Left ventricle myocardium inferior (tissue), 1 donor: ENCODE results near the gene MYBPH. TPM values are rescaled to one million over a fixed set of nuclear protein-coding genes. Genes with fewer than 3 reads are reported as not detected.

Source experiments
- DNase-seq: peaks from one replicate; pipeline ENCODE4 v3.0.0-alpha.2; 2020
- H3K27ac ChIP-seq: fragments of 200-600 bp; replicated peaks from 2 replicates; pipeline ENCODE4 v1.8.0; 2021
- H3K27me3 ChIP-seq: fragments of 200-600 bp; 2 replicates; pipeline ENCODE4 v1.8.0; 2021; ENCODE audit warnings: low read depth
- H3K36me3 ChIP-seq: fragments of 200-600 bp; 2 replicates; pipeline ENCODE4 v1.8.0; 2021
- H3K4me1 ChIP-seq: fragments of 200-600 bp; 2 replicates; pipeline ENCODE4 v1.8.0; 2021
- H3K4me3 ChIP-seq: fragments of 200-600 bp; 2 replicates; pipeline ENCODE4 v1.8.0; 2021; ENCODE audit warnings: mild to moderate bottlenecking, moderate library complexity
- H3K9me3 ChIP-seq: fragments of 200-600 bp; replicated peaks from 2 replicates; pipeline ENCODE4 v1.8.0; 2021
- intact Hi-C: fragments of 100-400 bp; cut with micrococcal nuclease; formaldehyde crosslinking; loops from one replicate; pipeline ENCODE4 v1.11.0; 2022
- total RNA-seq: library from RNA; stranded (reverse); fragmentation: NEBNext Ultra II Directional; extraction: Animal tissue kit (Norgen Biotek cat#: 25700); gene quantifications from one replicate; pipeline ENCODE4 v1.2.1, GENCODE V29; 2021
- TF ChIP-seq, protein P1 (sequence below): fragments of 200-600 bp; IDR thresholded peaks from 2 replicates; pipeline ENCODE4 v1.8.0; 2021; ENCODE audit warnings: antibody characterized with exemption, mild to moderate bottlenecking, borderline replicate concordance
- donor health status: DM: no; HTN: yes; CAD: no; lungs with severe emphysema.

MYBPH gene
- total RNA-seq, 1 donor from 2014 or later, result not detected

DNA sequence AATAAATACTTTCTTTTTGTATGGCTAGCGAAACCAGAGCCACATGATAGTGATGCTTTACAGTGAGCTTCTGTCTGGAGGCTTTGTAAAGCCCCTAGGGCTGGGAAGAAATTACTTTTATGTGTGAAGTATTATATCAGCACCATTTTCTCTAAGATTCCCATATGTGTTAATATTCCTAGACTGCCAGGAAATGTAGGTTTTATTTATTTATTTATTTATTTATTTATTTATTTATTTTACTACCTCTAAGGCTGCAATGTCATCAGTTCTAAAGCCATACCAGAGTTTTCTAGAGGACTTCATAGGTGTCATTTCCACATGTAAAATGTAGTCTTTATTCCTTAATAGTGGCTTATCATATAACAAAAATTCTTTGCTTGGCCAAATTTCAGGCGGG lies 15.3 kb upstream of the MYBPH start:
- Histone ChIP-seq H3K27ac (no peak overlapping the region), H3K9me3 (no peaks in the 10 kb centered on the region), H3K27me3 (peaks cover 16% of the 10 kb centered on the region), H3K36me3 (no peaks in the 10 kb centered on the region), H3K4me1 (peaks cover 6% of the 10 kb centered on the region), H3K4me3 (no peak overlapping the region)
- DNase-seq, result no peak
- intact Hi-C loops, result no loop called here
- TF ChIP-seq, protein P1, sequence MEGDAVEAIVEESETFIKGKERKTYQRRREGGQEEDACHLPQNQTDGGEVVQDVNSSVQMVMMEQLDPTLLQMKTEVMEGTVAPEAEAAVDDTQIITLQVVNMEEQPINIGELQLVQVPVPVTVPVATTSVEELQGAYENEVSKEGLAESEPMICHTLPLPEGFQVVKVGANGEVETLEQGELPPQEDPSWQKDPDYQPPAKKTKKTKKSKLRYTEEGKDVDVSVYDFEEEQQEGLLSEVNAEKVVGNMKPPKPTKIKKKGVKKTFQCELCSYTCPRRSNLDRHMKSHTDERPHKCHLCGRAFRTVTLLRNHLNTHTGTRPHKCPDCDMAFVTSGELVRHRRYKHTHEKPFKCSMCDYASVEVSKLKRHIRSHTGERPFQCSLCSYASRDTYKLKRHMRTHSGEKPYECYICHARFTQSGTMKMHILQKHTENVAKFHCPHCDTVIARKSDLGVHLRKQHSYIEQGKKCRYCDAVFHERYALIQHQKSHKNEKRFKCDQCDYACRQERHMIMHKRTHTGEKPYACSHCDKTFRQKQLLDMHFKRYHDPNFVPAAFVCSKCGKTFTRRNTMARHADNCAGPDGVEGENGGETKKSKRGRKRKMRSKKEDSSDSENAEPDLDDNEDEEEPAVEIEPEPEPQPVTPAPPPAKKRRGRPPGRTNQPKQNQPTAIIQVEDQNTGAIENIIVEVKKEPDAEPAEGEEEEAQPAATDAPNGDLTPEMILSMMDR, result no peak

DNA sequence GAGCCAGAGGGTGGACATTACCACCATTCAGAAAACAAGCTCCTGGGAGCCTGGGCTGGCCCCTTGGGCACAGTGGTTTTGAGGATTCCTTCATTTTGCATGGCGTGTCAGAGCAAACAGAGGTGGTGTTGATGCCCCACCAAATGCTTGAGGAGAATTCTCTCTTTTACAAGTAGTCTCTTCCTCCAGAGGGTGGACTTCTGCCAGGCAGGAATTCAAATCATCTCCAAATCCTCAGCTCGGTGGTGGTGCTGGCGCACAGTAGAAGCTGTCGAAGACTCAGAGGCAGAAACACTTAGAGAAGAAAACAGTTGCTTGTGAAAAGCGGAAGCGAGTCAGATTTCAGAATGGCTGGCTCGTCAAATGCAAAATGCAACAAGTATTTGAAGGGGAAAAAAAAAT lies 14.3 kb upstream of the MYBPH start:
- Histone ChIP-seq H3K9me3 (no peaks in the 10 kb centered on the region), H3K4me1 (peaks cover 6% of the 10 kb centered on the region), H3K27ac (no peak overlapping the region), H3K36me3 (no peaks in the 10 kb centered on the region), H3K27me3 (peaks cover 16% of the 10 kb centered on the region), H3K4me3 (no peak overlapping the region)
- intact Hi-C loops, result no loop called here
- no peak for DNase-seq
- TF ChIP-seq, protein P1, result no peak

DNA sequence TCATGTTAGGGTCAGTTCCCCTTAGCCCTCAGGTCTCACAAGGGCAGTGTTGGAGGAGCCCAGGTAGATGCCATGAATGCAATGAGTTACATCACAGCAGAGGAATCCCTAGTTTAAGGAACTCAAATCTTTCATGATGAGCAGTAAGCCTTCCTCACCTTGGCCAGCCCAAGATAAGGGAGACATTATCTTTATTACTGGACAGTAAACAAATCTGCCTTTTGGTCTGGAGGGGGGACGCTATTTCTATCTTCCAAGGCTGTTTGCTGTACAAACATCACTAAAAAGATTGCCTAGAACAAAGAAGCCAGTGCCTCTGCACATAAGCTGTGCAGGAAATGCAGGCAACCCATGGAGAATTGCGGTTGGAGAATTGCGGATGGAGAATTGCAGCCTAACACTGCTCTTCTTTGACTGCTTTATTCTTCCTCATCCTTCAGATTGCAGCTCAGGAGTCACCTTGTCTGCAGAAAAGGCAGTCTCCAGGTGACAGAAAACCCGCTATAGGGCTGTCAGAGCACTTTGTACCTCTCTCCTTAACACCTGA lies 13.1 kb upstream of the MYBPH start:
- Histone ChIP-seq H3K36me3 (no peaks in the 10 kb centered on the region), H3K4me1 (peaks cover 6% of the 10 kb centered on the region), H3K27ac (no peak overlapping the region), H3K27me3 (peaks cover 16% of the 10 kb centered on the region), H3K9me3 (no peaks in the 10 kb centered on the region), H3K4me3 (no peak overlapping the region)
- DNase-seq, result no peak
- intact Hi-C loops, result no loop called here
- TF ChIP-seq, protein P1, result no peak

DNA sequence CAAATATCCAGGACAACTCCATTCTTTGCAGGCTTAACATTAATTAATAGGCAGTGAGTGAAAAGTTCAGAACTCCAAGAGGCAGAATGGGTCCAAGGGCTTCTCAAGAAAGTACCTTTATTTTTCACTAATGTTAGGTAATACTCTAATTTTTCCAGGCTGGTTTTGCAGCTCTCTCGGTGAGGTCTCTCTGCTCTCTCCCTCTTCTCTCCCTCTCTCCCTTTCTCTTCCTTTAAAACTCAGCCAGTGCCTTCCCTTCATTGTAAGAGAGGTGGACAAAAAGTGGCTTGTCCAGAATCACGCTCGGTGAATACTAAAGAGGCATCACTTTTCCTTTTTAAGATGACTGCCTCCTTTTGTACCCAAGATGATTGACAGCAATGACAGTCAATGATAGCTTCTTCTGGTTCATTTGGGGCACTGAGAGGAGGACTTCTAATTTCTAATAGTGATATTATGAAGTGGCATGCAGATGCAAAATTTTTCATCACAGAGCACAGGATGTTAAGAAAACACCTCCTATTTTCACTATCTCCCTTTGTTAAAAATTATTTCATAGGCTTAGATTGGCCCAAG lies 12.2 kb upstream of the MYBPH start:
- H3K27me3 ChIP-seq, result peaks cover 16% of the 10 kb centered on the region
- no peak overlapping the region for H3K27ac ChIP-seq
- no peak for DNase-seq
- no peaks in the 10 kb centered on the region for H3K36me3 ChIP-seq
- H3K4me3 ChIP-seq, result no peak overlapping the region
- peaks cover 6% of the 10 kb centered on the region for H3K4me1 ChIP-seq
- no peaks in the 10 kb centered on the region for H3K9me3 ChIP-seq
- TF ChIP-seq, protein P1, result no peak
- intact Hi-C loops, result no loop called here

- DNase-seq, result no peak
- no peak overlapping the region for H3K4me3 ChIP-seq
- H3K4me1 ChIP-seq, result peaks cover 6% of the 10 kb centered on the region
- peaks cover 14% of the 10 kb centered on the region for H3K27me3 ChIP-seq
- TF ChIP-seq, protein P1, result no peak
- intact Hi-C loops, result no loop called here
- H3K36me3 ChIP-seq, result no peaks in the 10 kb centered on the region
- no peaks in the 10 kb centered on the region for H3K9me3 ChIP-seq
- no peak overlapping the region for H3K27ac ChIP-seq
Observed at GRCh38 chr1:203187304-203187685, 11.7 kb upstream of the MYBPH start.
